ENCODE measurements around the gene GUCY1A2. TPM values are rescaled to one million over a fixed set of nuclear protein-coding genes. Genes with fewer than 3 reads are reported as not detected.
"Not testable (repeated sequence)": the region's sequence is repeated elsewhere in the genome, so short reads cannot be mapped to it uniquely, and the experiment has no call there.

The GUCY1A2 gene, protein sequence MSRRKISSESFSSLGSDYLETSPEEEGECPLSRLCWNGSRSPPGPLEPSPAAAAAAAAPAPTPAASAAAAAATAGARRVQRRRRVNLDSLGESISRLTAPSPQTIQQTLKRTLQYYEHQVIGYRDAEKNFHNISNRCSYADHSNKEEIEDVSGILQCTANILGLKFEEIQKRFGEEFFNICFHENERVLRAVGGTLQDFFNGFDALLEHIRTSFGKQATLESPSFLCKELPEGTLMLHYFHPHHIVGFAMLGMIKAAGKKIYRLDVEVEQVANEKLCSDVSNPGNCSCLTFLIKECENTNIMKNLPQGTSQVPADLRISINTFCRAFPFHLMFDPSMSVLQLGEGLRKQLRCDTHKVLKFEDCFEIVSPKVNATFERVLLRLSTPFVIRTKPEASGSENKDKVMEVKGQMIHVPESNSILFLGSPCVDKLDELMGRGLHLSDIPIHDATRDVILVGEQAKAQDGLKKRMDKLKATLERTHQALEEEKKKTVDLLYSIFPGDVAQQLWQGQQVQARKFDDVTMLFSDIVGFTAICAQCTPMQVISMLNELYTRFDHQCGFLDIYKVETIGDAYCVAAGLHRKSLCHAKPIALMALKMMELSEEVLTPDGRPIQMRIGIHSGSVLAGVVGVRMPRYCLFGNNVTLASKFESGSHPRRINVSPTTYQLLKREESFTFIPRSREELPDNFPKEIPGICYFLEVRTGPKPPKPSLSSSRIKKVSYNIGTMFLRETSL
- total RNA-seq: not detected

DNA sequence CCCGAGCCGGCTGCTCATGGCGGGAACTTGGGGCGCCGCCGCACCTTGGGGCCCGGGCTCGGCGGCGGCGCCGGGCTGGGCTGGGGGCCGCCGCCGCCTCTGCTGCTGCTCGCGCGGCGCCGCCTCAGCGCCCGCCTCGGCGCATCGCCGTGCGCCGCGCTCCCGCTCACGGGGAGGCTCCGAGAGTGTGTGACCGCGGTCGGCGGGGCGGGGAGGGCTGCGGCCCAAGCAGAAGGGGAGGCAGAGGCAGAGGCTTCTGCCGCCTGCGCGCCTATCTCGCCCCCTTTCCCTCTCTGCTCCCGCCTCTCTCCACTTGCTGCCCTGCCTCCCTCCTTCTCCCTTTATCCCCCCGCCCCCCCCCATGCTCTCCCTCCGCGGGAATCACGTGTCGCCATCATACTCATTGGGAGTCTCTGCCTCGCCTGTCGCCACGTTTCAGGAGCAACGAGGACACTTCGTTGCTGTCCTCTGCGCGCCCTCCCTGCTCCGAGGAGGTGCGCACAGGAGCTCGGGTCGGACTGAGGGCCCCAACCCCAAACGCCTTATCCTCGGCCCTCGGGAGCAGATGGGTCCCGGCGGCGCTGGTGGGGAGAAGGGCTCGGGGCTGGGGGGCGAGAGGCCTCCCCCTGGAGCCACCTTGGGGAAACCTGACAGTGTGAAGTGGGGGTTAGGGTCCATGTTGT lies at the start of gene GUCY1A2:
Gene GUCY1A2 (minus strand): TSS at position 258 of the 683 bp plus-strand sequence. CDS start 421 bp downstream, outside the sequence.
- H3K9me3 Mint-ChIP-seq: no peaks in the 10 kb centered on the region
- peak; percentile 38 to 42 for ATAC-seq (replicated peaks in 1 of 2)
- DNase-seq: no peak
- H3K4me1 Mint-ChIP-seq (ENCODE audit: low read depth): peaks cover 5% of the 10 kb centered on the region
- H3K36me3 Mint-ChIP-seq (ENCODE audit: insufficient read depth in 2 of 2): peaks cover 2 to 6% of the 10 kb centered on the region in 2 donors
- no peak within 1 kb of the TSS for H3K27ac Mint-ChIP-seq
- peaks cover 36% of the 10 kb centered on the region for H3K27me3 Mint-ChIP-seq (ENCODE audit: low read depth)
- peak within 1 kb of the TSS; percentile 42 to 71 for H3K4me3 Mint-ChIP-seq

DNA sequence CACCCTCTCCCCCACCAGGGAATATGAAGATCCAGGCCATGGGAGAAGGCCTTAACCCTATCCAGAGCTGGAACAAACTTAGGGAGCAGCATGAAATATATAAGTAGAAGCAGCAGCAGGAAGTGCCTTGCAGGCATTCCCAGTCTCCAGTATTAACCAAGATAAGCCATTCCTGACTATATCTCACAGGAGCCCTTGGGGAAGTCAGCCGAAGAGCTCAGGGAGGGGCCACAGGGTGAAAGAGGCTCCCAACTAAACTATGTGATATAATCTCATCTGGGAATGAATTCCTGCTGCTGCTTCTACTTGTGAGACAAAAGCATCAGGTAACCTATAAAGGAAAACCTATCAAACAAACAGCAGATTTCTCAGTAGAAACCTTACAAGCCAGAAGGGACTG lies 36.1 kb upstream of the GUCY1A2 start:
- DNase-seq: no peak
- ATAC-seq (replicated peaks in 1 of 2): no peak
- H3K27ac Mint-ChIP-seq: no peak overlapping the region
- H3K27me3 Mint-ChIP-seq (ENCODE audit: low read depth): no peaks in the 10 kb centered on the region
- H3K9me3 Mint-ChIP-seq: peaks cover 13 to 18% of the 10 kb centered on the region in 2 donors
- H3K4me3 Mint-ChIP-seq: no peak overlapping the region
- peaks cover 9 to 10% of the 10 kb centered on the region in 2 donors for H3K36me3 Mint-ChIP-seq (ENCODE audit: insufficient read depth in 2 of 2)
- H3K4me1 Mint-ChIP-seq (ENCODE audit: low read depth): no peaks in the 10 kb centered on the region

DNA sequence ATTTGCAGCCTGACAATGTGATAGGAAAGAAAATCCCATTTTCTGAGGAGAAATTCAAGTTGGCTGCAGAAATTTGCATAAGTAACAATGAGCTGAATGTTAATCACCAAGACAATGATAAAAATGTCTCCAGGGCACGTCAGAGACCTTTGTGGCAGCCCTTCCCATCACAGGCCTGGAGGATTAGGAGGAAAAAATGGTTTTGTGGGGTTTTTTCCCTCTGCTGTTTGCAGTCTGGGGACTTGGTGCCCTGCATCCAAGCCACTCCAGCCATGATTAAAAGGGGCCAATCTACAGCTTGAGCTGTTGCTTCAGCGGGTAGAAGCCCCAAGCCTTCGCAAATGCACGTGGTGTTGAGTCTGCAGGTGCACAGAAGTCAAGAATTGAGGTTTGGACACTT lies 33.1 kb upstream of the GUCY1A2 start:
- not testable (repeated sequence) for H3K27ac Mint-ChIP-seq; H3K4me3 Mint-ChIP-seq; DNase-seq; H3K4me1 Mint-ChIP-seq (ENCODE audit: low read depth); ATAC-seq (replicated peaks in 1 of 2); H3K27me3 Mint-ChIP-seq (ENCODE audit: low read depth)
- Mint-ChIP-seq H3K9me3 (peaks cover 9 to 23% of the 10 kb centered on the region in 2 donors), H3K36me3 (ENCODE audit: insufficient read depth in 2 of 2) (peaks cover 9 to 10% of the 10 kb centered on the region in 2 donors)

DNA sequence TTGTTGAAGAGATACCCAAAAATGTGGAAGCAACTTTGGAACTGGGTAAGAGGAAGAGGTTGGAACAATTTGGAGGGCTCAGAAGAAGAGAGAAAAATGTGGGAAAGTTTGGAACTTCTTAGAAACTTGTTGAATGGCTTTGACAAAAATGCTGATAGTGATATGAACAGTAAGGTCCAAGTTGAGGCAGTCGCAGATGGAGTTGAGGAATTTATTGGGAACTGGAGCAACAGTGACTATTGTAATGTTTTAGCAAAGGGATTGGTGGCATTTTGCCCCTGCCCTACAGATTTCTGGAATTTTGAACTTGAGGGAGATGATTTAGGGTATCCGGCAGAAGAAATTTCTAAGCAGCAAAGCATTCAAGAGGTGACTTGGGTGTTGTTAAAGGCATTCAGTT lies 32.6 kb upstream of the GUCY1A2 start:
- ATAC-seq (replicated peaks in 1 of 2); H3K4me1 Mint-ChIP-seq (ENCODE audit: low read depth): not testable (repeated sequence)
- H3K36me3 Mint-ChIP-seq (ENCODE audit: insufficient read depth in 2 of 2): peaks cover 9 to 10% of the 10 kb centered on the region in 2 donors

DNA sequence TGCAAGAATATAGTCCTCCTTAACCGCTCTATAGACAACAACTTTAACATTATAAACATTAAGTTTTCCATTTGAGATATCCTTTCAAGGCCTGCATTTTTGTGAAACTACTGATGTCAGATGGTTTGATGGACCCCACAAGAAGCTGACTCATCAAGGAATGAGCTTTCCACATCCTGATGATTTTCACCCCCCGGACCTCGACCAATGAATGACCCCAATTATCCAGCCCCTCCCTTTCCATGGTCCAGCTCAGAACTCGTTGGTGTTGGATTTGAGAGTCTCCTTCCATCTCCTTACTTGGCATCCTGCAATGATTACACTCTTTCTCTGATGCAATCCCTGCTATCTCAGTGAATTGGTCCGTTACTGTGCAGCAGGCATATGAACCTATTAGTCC lies 31.8 kb upstream of the GUCY1A2 start:
- H3K27ac Mint-ChIP-seq: no peak overlapping the region
- no peak overlapping the region for H3K4me3 Mint-ChIP-seq
- no peak for ATAC-seq (replicated peaks in 1 of 2)
- no peak for DNase-seq
- peaks cover 11 to 23% of the 10 kb centered on the region in 2 donors for H3K9me3 Mint-ChIP-seq
- peaks cover 9 to 10% of the 10 kb centered on the region in 2 donors for H3K36me3 Mint-ChIP-seq (ENCODE audit: insufficient read depth in 2 of 2)
- no peaks in the 10 kb centered on the region for H3K4me1 Mint-ChIP-seq (ENCODE audit: low read depth)
- H3K27me3 Mint-ChIP-seq (ENCODE audit: low read depth): no peaks in the 10 kb centered on the region

More for the DNA sequence above, 32.6 kb upstream of the GUCY1A2 start:
- peaks cover 9 to 23% of the 10 kb centered on the region in 2 donors for H3K9me3 Mint-ChIP-seq
- not testable (repeated sequence) for DNase-seq; H3K27me3 Mint-ChIP-seq (ENCODE audit: low read depth); H3K4me3 Mint-ChIP-seq; H3K27ac Mint-ChIP-seq

DNA sequence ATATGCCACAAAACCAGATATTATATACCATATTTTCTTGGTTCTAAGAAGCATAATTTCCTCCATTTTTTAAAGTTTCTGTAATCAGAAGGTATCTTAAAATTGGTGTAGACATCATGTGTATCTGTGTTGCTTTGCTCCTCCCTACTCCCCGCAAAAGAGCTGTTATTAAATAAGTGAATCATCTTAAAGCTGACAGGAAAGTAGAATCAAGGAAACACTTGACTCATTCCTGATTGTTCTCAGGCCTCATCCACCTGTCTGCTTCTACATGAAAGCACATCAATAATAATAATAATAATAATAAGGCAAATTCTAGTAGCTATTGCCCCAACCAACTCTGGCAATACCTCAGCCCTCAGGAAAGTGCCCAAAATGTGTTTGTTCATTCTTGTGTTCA lies 26.2 kb upstream of the GUCY1A2 start:
- ATAC-seq (replicated peaks in 1 of 2): no peak
- peaks cover 5 to 6% of the 10 kb centered on the region in 2 donors for H3K9me3 Mint-ChIP-seq
- no peak overlapping the region for H3K27ac Mint-ChIP-seq
- DNase-seq: no peak
- peaks cover 0 to 2% of the 10 kb centered on the region in 2 donors for H3K36me3 Mint-ChIP-seq (ENCODE audit: insufficient read depth in 2 of 2)
- no peaks in the 10 kb centered on the region for H3K27me3 Mint-ChIP-seq (ENCODE audit: low read depth)
- no peak overlapping the region for H3K4me3 Mint-ChIP-seq
- H3K4me1 Mint-ChIP-seq (ENCODE audit: low read depth): no peaks in the 10 kb centered on the region

DNA sequence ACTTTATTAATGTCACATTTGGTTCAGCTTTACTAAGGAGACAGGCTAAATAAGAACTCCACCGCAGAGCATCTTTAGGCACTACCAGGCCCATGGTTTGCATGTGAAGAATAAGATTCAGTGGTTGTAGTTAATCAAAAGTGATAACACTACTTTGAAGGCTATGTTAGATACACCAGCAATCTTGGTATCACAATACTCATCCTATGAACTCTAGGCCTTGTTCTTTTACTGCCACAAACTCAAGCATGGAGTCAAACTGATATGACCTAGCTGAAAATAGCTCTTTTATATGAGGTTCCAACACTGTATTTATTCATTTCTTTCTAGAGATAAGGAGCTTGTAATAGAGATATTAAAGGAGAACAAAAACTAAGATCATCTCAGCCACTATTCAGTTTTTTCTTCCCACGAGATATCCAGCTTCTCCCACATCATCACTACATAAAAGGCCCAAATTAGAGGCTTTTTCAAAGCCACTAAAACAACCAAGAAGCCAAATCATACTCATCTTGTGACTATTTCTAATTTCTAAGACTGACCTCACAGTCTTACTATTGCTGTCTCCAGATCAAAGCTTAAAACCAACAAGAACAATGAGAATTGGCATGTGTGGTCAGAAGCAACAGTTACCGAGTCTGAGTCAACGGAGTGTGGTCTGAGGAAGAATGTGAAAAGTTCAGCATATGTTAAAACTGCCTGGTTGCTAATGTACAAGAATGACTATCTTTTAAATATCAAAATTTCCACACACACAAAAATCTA lies 25.1 kb upstream of the GUCY1A2 start:
- ATAC-seq (replicated peaks in 1 of 2) (peak; percentile 64 to 67), DNase-seq (no peak)
- H3K4me1 Mint-ChIP-seq (ENCODE audit: low read depth): no peaks in the 10 kb centered on the region
- peaks cover 2 to 4% of the 10 kb centered on the region in 2 donors for H3K9me3 Mint-ChIP-seq
- no peak overlapping the region for H3K27ac Mint-ChIP-seq
- no peak overlapping the region for H3K4me3 Mint-ChIP-seq
- no peaks in the 10 kb centered on the region for H3K27me3 Mint-ChIP-seq (ENCODE audit: low read depth)
- peaks cover 0 to 2% of the 10 kb centered on the region in 2 donors for H3K36me3 Mint-ChIP-seq (ENCODE audit: insufficient read depth in 2 of 2)

DNA sequence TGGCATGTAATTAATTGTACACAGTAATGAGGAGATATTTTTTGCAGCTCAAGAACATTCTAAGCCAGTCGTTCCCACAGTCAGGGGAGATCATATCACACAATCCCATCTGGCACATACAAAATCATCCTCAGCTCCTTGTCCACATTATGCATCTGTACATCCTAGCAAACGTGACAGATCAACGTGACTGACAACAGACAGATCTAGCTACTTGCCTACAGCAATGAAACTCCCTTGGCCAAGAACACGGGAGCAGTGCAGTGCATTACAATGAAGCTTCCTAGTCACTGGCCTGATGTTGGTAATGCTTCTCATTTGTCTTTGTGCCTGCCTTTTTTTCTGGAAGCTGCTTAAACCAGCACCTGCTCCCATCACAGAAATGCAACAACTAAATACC lies 24.5 kb upstream of the GUCY1A2 start:
- ATAC-seq (replicated peaks in 1 of 2) (no peak), DNase-seq (no peak)
- H3K9me3 Mint-ChIP-seq: peaks cover 0 to 4% of the 10 kb centered on the region in 2 donors
- H3K36me3 Mint-ChIP-seq (ENCODE audit: insufficient read depth in 2 of 2): peaks cover 0 to 2% of the 10 kb centered on the region in 2 donors
- no peak overlapping the region for H3K27ac Mint-ChIP-seq
- no peaks in the 10 kb centered on the region for H3K27me3 Mint-ChIP-seq (ENCODE audit: low read depth)
- no peaks in the 10 kb centered on the region for H3K4me1 Mint-ChIP-seq (ENCODE audit: low read depth)
- H3K4me3 Mint-ChIP-seq: no peak overlapping the region

DNA sequence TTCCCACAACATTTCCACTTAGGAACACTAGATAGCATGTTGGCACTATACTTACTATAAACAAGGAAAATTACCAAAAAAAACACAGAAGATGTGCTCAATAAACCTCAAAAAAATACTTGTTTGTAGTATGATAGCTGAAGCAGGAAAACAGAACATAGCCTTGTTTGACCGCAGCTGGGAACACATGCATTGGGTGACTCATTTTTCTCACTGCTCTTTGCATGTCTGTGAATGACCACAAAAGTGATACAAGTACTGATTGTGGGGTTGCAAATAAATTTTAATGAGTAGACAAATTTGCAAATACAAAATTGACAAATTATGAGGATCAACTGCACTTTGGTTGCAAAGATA lies 22.8 kb upstream of the GUCY1A2 start:
- peaks cover 0 to 5% of the 10 kb centered on the region in 2 donors for H3K9me3 Mint-ChIP-seq
- H3K4me3 Mint-ChIP-seq: no peak overlapping the region
- peaks cover 0 to 2% of the 10 kb centered on the region in 2 donors for H3K36me3 Mint-ChIP-seq (ENCODE audit: insufficient read depth in 2 of 2)
- no peak overlapping the region for H3K27ac Mint-ChIP-seq
- no peaks in the 10 kb centered on the region for H3K4me1 Mint-ChIP-seq (ENCODE audit: low read depth)
- H3K27me3 Mint-ChIP-seq (ENCODE audit: low read depth): no peaks in the 10 kb centered on the region
- DNase-seq: no peak
- ATAC-seq (replicated peaks in 1 of 2): no peak

DNA sequence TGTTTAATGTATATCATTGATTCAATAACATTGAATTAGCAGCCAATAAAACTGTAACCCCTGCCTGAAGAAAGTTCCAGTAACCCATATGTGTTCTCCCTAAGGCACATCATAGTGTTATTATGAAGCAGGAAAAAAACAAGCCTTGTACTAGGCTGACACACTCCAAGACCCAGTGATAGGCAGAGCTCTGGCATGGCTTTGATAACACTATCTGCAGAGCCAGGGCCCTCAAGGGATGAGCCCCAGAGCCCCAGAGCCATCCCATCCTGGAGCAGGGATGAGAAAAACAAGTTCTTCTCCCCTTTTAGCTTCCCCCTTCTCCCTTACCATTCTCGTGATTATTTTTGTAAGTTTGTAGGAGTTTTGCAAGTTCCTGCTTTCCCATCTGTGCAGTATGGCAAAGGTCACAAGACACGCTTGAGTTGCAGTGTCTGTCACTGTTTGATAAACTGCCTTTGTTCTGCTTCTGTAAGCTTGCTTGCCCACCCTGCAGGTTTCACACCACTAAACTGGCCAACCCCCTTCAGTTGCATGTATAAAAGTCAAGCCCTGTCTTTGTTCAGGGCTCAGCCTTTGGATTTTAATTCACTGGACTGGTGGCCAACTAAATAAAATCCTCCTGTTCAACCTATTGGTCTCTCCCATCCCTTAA lies 22.3 kb upstream of the GUCY1A2 start:
- peaks cover 1 to 5% of the 10 kb centered on the region in 2 donors for H3K9me3 Mint-ChIP-seq
- DNase-seq (no peak), ATAC-seq (replicated peaks in 1 of 2) (no peak)
- H3K27ac Mint-ChIP-seq: no peak overlapping the region
- H3K4me1 Mint-ChIP-seq (ENCODE audit: low read depth): no peaks in the 10 kb centered on the region
- no peaks in the 10 kb centered on the region for H3K27me3 Mint-ChIP-seq (ENCODE audit: low read depth)
- peaks cover 0 to 2% of the 10 kb centered on the region in 2 donors for H3K36me3 Mint-ChIP-seq (ENCODE audit: insufficient read depth in 2 of 2)
- no peak overlapping the region for H3K4me3 Mint-ChIP-seq

DNA sequence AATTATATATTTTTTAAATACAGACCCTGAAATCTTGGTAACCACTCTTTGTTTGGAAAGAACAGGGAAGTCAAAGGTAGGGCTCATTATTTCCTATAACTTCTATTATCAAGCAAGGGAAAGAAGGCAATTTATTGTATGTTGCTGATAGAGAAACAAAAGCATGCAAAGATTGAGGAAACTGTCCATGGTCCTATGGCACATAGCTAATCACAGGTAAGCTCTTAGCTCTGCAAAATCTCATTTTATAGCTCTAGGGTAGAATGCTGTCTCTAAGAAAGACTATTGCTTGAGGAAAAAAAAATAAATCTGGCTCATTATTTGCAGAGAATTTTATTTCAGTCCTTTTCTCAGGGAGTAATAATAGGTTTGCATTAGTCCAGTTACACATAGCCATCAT lies 7.4 kb upstream of the GUCY1A2 start:
- Mint-ChIP-seq H3K4me1 (ENCODE audit: low read depth) (no peaks in the 10 kb centered on the region), H3K36me3 (ENCODE audit: insufficient read depth in 2 of 2) (no peaks in the 10 kb centered on the region), H3K27me3 (ENCODE audit: low read depth) (peaks cover 7% of the 10 kb centered on the region), H3K27ac (no peak overlapping the region), H3K9me3 (peaks cover 0 to 2% of the 10 kb centered on the region in 2 donors), H3K4me3 (no peak overlapping the region)
- DNase-seq (no peak), ATAC-seq (replicated peaks in 1 of 2) (no peak)

DNA sequence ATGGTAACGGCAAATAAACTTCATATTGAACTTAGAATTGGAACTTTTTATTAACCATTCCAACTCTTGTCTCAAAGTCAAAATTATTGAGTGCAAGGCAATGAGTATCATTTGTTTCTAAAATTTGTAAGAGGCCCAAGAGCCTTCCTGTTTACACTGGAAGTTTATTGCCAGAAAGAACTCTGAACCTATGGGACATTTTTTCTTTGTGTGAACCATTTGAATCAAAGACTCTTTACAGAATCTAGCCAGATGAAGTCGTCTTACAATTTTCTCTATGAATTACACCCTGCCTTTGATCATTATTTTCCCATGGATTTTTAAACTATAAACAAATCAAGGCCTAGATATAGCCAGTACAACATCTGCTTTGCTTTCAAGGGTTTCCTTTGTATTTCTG lies 2.3 kb upstream of the GUCY1A2 start:
- peaks cover 5% of the 10 kb centered on the region for H3K4me1 Mint-ChIP-seq (ENCODE audit: low read depth)
- no peaks in the 10 kb centered on the region for H3K9me3 Mint-ChIP-seq
- DNase-seq (no peak), ATAC-seq (replicated peaks in 1 of 2) (no peak)
- H3K36me3 Mint-ChIP-seq (ENCODE audit: insufficient read depth in 2 of 2): peaks cover 2 to 6% of the 10 kb centered on the region in 2 donors
- no peak overlapping the region for H3K27ac Mint-ChIP-seq
- no peak overlapping the region for H3K4me3 Mint-ChIP-seq
- H3K27me3 Mint-ChIP-seq (ENCODE audit: low read depth): peaks cover 36% of the 10 kb centered on the region
